GM19240 (cell line): ENCODE data around the gene ZNF862.

Source experiments
- DNase-seq: peaks from one replicate; pipeline ENCODE4 v3.0.0; 2011; ENCODE audit warnings: low spot score; ENCODE audit not compliant: insufficient read length

Gene ZNF862

DNA sequence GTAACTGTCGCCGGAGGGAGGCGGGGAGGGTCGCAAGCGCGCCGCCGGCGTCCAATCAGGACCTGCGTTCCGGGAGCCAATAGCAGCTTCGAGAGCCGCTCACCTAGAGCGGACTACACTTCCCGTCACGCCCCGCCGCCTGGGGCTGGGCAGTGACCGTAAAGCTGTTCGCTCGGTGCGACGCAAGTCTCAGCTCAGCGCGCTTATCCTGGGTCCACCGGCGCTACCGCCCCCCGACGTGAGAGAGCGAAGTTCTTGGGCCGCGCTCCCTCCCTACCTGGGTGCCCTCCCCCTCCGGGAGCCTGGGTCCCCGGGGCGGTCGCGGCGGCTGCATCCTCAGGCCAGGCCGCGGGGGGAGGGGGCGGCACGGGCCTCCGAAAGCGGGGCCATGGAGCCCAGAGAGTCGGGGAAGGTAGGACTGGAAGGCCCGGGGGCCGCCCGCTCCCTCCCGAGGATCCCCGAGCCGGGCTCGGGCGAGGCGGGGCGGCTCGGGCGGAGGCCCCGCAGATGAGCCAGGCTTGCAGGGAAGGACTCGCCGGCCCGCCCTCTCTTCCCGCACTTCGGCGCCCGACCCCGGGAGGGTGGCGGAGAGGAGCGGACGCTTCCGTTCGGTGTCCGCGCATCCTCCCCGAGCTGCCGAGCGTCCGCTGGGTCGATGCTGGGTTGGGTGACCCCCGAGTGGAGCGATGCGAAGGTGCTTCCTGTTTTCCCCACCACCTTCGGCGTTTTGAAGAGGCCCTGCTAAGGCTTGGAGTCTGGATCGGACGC lies at the start of gene ZNF862:
TSS of gene ZNF862 (plus strand) at position 152 of the 768 bp plus-strand sequence. CDS start at position 389, 237 bp downstream.
- peak; percentile 100 for DNase-seq

DNA sequence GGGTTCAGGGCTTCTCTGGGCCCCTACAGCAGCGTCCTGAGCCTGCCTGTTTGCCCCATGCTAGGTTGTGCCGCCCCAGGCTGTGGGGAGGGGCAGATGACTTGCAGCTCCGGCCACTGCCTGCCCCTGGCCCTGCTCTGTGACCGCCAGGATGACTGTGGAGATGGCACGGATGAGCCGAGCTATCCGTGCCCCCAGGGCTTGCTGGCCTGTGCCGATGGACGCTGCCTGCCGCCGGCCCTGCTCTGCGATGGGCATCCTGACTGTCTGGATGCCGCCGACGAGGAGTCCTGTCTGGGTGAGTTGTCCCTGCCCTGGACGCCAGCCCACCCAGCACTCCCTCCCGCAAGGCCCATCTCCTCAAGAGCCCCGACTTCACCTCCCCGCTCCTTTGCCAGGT lies 49.1 kb upstream of the ZNF862 start:
- no peak for DNase-seq

DNA sequence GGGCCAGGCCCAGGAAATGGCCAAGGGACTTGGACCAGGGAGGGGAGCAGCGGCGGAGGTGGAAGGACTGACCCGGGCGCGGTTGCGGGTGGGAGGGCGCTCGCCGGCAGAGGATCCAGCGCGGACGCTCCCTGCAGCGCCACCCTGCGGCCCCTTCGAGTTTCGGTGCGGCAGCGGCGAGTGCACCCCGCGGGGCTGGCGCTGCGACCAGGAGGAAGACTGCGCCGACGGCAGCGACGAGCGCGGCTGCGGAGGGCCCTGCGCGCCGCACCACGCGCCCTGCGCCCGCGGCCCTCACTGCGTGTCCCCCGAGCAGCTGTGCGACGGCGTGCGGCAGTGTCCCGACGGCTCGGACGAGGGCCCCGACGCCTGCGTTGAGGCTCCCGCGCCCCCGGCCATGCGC lies 48.0 kb upstream of the ZNF862 start:
- no peak for DNase-seq

DNA sequence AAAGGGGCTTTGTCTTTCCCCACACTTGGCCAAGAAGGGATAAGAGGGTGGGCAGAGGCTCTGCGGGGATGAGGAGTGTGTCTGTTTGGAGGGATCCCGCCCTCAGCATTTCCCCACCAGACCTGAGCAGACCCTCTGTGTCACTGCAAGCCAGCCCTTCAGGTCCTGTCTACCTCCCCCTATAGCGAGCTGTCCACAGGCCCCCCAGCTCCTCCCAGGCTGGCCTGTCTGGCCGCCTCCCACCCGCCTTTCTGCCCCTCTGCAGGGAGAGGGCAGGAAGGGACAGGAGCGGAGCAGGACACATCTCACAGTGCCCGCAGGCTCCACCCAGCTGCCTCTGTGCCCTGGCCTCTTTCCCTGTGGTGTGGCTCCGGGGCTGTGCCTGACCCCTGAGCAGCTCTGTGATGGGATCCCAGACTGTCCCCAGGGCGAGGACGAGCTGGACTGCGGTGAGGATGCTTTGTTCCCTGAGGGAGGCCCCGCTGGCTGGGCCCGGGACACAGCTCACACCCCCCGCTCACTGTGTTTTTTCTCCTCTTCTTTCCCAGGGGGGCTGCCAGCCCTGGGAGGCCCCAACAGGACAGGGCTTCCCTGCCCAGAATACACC lies 47.3 kb upstream of the ZNF862 start:
- DNase-seq = no peak

DNA sequence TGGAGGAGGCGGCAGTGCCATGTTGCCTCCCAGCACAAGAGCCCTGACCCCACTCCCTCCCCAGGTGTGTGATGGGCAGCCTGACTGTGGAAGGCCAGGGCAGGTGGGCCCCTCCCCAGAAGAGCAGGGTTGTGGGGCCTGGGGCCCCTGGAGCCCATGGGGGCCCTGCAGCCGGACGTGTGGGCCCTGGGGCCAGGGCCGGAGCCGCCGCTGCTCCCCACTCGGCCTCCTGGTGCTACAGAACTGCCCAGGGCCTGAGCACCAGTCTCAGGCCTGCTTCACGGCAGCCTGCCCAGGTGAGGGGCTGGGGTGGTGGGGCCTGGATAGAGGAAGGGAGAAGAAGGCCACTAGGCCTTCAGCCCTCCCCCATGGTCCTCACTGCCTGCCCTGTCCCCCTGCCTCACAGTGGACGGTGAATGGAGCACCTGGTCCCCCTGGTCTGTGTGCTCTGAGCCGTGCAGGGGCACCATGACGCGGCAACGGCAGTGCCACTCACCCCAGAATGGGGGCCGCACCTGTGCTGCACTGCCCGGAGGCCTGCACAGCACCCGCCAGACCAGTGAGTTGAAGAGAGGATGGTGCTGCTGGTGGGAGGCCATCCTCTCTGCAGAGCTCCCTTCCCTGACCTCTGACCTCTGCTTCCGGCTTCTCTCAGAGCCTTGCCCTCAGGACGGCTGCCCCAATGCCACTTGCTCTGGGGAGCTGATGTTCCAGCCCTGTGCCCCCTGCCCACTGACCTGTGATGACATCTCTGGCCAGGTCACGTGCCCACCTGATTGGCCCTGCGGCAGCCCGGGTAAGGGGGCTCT lies 46.6 kb upstream of the ZNF862 start:
- no peak for DNase-seq

DNA sequence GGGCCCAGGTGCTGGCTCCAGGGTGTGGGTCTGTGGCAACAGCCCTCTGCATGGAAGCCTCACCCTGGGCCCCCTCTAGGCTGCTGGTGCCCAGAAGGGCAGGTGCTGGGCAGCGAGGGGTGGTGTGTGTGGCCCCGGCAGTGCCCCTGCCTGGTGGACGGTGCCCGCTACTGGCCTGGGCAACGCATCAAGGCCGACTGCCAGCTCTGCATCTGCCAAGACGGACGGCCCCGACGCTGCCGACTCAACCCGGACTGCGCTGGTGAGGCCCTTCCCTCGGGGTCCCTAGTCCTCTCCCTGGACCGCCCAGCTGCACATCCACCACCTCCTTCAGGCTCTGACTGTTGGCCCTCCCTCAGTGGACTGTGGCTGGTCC lies 46.0 kb upstream of the ZNF862 start:
- no peak for DNase-seq

DNA sequence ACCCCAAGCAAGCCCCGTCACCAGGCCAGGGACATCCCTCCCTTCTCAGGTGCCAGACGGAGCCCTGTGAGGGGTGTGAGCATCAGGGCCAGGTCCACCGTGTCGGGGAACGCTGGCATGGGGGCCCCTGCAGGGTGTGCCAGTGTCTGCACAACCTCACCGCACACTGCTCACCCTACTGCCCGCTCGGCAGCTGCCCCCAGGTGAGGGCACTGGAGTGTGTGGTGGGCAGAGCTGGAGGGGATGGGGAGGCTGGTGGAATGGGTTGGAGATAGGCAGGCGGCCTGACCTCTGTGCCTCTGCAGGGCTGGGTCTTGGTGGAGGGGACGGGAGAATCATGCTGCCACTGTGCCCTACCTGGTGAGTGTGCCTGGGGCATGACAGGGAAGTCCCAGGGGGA lies 44.9 kb upstream of the ZNF862 start:
- DNase-seq = no peak

DNA sequence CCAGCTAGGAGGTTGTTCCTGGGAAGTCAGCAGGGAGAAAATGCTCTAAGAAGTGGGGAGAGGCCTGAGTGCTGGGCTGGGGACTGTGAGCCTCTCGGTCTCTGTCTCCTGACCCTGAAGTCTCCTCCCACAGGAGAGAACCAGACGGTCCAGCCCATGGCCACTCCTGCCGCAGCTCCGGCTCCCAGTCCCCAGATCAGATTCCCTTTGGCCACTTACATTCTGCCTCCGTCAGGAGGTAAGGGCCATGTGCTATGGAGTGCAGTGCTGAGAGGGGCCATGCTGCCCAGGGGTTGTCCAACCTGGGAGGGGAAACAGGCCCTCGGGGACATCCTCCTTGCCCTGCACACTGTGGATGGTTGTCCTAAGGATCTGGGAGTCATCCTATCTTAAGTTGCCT lies 43.5 kb upstream of the ZNF862 start:
- DNase-seq = no peak

DNA sequence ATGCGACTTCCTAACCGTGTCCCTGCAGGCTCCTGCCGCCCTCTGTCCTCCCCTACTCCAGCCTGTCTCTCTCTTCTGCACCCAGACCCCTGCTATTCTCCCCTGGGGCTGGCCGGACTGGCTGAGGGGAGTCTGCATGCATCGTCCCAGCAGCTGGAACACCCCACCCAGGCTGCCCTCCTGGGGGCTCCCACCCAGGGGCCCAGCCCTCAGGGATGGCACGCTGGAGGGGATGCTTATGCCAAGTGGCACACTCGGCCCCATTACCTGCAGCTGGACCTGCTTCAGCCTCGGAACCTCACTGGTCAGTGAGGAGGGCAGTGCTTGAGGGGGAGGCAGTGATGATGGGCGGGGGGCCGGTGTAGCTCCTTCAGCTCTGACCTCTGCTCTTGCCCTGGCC lies 43.0 kb upstream of the ZNF862 start:
- DNase-seq = no peak

DNA sequence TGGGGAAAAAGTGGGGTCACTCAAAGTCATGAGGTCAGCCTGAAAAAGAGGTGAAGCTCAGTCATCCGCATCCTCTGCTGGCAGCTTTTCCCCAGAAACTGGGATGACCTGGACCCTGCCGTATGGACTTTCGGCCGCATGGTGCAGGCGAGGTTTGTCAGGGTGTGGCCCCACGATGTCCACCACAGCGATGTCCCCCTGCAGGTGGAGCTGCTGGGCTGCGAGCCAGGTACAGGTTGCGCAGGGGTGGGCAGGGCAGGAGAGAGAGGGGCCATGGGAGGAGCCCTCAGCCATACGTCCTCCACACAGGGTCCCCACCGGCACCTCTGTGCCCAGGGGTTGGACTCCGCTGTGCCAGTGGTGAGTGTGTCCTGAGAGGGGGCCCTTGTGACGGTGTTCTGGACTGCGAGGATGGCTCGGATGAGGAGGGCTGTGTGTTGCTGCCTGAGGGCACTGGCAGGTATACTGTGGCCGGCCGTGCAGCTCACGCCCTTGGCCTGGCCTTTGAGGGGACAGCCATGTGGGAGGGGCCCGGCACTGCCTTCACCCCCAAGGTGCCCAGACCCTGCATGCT lies 41.8 kb upstream of the ZNF862 start:
- DNase-seq = no peak

DNA sequence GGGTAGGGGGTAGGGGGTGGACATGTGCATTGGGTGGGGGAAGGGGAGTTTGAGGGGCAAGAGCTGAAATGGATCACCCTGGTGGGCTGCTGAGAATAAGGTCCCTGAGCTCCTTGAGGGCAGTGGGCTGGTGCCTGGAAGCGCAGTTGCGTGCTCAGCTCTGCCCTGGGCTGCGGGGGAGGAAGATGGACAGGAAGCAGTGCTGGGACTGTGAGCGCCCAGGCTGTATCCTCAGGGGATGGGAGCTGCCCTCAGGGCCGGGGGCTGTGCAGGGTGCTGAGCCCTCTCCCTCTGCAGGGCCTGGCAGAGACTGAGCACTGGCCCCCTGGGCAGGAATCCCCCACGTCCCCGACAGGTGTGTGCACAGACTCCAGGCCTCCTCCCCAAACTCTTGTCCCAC lies 40.4 kb upstream of the ZNF862 start:
- no peak for DNase-seq

DNA sequence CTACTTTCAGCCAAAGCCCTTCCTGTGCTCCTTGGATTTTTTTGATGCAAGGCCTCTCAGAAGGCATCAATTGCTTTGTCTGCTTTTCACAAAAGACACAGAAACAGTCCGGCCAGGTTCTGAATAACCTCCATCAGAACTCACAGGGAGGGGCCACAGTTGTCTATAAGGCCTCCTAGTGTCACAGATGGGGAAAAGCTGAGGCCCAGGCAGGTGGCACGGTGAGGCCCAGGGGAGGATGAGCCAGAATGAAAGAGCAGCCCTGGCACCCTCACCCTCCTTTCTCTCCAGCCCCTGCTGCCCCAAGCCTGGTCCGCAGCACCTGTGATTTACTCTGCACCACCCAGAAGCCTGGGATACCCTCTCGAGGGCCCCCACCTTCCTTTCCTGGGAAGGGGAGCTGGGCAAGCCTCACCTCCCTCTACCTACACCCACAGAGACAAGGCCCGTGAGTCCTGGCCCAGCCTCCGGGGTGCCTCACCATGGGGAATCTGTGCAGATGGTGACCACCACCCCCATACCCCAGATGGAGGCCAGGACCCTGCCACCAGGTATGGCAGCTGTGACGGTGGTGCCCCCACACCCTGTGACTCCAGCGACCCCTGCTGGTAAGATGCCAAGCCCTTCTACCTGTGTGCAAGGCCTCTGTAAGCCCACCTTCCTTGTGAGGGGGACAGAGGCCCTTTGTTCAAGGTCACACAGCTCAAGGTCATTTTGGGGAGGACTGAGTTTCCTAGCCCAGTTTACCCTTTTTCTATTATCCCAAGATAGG lies 38.6 kb upstream of the ZNF862 start:
- peak; percentile 72 for DNase-seq

DNA sequence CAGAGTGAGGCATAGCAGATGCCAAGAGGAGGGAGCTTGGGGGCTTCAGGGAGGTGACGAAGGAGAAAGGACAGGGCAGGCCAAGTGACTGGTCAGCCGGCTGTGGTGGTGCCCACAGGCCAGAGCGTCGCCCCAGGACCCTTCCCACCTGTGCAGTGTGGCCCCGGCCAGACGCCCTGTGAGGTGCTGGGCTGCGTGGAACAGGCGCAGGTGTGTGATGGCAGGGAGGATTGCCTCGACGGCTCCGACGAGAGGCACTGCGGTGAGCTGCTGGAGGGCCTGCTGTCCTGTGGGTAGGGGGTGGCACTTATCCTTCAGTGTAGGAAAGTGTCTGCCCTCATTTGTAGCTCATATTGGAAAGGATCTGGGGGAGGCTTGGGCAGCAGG lies 38.0 kb upstream of the ZNF862 start:
- DNase-seq = no peak

DNA sequence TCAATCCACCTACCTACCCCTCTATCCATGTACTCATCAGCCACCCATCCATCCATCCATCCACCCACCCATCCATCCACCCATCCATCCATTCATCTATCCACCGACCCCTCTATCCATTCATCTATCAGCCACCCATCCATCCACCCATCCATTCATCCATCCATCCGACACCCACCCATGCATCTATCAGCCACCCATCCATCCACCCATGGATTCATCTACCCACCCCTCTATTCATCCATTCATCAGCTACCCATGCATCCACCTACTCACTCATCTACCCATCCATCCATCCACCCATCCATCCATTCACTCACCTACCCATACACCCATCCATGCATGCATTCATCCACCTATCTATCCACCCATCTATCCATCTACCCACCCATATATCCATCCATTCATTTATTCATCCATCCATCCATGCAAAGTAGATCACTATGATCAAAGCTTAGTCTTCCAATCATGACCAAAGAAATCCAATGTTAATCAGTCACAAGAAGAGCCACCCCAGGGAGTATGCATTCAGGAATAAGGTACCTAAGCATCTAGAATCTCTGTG lies 37.1 kb upstream of the ZNF862 start:
- no peak for DNase-seq

DNA sequence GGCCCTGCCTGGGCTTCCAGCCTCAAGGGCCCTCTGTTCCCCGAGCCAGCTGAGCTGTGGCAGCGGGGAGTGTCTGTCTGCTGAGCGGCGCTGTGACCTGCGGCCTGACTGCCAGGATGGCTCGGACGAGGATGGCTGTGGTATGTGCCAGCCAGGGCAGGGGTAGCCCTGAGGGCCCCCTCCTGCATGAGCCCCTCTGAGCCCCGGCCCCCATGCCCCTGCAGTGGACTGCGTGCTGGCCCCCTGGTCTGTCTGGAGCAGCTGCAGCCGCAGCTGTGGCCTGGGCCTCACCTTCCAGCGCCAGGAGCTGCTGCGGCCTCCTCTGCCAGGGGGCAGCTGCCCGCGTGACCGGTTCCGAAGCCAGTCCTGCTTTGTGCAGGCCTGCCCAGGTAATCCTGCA lies 36.4 kb upstream of the ZNF862 start:
- no peak for DNase-seq

DNA sequence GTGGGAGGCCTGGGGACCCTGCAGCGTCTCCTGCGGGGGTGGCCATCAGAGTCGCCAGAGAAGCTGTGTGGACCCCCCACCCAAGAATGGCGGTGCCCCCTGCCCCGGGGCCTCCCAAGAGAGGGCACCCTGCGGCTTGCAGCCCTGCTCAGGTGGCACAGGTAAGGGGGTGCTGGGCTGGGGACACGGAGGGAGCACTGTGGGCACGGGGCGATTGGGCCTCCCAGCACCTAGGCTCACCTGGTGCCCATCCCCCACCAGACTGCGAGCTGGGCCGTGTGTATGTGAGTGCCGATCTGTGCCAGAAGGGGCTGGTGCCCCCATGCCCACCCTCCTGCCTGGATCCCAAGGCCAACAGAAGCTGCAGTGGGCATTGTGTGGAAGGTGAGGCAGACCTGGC lies 35.2 kb upstream of the ZNF862 start:
- DNase-seq = no peak

DNA sequence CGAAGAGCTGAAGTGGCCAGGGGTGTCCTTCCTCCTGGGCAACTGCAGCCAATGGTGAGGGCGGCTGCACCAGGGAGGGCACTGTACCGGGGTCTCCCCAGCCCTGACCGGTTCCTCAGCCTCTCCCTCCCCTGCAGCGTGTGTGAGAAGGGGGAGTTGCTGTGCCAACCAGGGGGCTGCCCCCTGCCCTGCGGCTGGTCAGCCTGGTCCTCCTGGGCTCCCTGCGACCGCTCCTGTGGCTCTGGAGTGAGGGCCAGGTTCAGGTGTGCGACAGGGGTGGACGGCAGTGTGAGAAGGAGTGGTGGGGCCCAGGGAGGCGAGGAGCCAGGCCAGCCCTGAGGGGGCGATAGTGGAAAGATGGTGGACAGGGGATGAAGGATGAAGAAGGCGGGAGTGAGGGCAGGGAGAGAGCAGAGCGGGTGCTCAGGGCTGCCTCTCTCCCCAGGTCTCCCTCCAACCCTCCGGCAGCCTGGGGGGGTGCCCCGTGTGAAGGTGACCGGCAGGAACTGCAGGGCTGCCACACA lies 34.6 kb upstream of the ZNF862 start:
- no peak for DNase-seq

DNA sequence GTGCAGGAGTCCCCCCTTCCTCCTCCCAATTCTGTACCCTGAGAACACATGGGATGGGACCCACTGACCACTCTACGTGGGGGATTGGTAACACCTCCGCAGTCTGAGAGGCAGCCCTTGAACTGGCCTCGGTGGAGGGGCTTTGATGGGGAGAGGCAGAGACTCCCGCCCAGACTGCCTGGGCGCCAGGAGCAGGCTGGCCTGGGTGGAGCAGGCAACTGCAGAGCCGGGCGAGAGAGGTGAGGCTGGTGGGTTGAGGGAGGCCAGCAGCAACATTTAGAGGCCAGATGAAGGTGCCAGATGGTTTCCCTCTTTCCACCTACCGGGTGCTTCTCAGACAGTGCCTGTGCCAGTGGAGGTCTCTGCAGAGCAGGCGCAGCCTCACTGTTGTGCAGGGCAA lies 34.1 kb upstream of the ZNF862 start:
- no peak for DNase-seq

DNA sequence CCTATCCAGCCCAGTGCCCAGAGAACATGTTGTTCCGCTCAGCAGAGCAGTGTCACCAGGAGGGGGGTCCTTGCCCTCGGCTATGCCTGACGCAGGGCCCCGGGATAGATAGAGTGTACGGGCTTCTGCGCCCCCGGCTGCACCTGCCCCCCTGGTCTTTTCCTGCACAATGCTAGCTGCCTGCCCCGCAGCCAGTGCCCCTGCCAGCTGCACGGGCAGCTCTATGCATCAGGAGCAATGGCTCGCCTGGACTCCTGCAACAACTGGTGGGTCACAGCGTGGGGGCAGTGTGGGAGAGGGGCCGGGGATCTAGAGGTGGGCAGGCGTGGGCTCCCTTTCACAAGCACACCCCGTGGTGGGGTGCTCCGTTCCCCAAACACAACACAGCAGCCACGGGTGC lies 31.4 kb upstream of the ZNF862 start:
- no peak for DNase-seq

DNA sequence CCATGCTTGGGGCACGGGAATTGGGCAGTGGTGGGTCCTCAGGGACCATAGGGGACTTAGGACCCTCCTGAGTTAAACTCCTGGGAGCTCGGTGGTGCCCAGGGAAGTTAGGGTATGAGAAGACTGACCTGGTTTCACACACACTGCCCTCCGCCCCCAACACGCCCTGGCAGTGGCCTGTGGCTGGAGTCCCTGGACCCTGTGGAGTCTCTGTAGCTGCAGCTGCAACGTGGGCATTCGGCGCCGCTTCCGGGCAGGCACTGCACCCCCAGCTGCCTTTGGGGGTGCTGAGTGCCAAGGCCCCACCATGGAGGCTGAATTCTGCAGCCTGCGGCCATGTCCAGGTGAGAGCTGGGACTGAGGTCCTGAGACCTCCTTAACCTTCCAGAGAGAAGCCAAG lies 29.9 kb upstream of the ZNF862 start:
- no peak for DNase-seq

DNA sequence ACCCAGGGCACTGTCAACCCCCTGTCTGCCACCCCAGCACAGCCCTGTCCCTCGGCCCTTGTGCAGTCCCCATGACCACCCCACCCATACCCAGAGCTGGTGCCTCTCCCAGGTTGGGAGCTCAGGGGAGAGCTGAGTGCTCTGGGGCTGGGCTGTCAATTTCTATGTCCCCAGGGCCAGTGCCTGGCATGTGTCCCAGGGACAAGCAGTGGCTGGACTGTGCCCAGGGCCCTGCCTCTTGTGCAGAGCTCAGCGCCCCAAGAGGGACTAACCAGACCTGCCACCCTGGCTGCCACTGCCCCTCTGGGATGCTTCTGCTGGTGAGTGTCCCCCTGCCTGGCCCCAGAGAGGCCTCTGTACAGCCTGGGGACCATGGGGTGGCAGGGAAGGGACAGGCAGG lies 29.0 kb upstream of the ZNF862 start:
- no peak for DNase-seq
